AG04450 (cell line): ENCODE data around the gene WASF3. TPM values are rescaled to one million over a fixed set of nuclear protein-coding genes. Genes with fewer than 3 reads are reported as not detected.

Source experiments
- CTCF ChIA-PET: fragments of 300-600, 350-600 bp; formaldehyde crosslinking; extraction: SDS; loops from one replicate; lab custom pipeline; 2022; ENCODE audit warnings: antibody characterized with exemption, inconsistent platforms; lab: Charles Lee
- POLR2A ChIA-PET: fragments of 350-600 bp; formaldehyde crosslinking; extraction: SDS; loops from one replicate; lab custom pipeline; 2021; ENCODE audit warnings: antibody characterized with exemption, inconsistent platforms; lab: Yijun Ruan, JAX
- DNase-seq: peaks from one replicate; pipeline ENCODE4 v3.0.0-alpha.2; 2011; ENCODE audit warnings: low read depth, low spot score
- H3K27ac ChIP-seq: one replicate; pipeline ENCODE4 v1.5.1; 2012; ENCODE audit warnings: low read depth, low read length, control low read depth
- H3K27me3 ChIP-seq: one replicate; pipeline ENCODE4 v1.6.0; 2012; ENCODE audit warnings: low read length; ENCODE audit not compliant: control insufficient read depth, insufficient read depth
- H3K4me3 ChIP-seq: 2 replicates; pipeline ENCODE4 v1.5.1; 2011; ENCODE audit warnings: mild to moderate bottlenecking, low read depth, low read length, control low read depth
- H3K9me3 ChIP-seq: 2 replicates; pipeline ENCODE4 v1.5.1; 2012; ENCODE audit warnings: low read length; ENCODE audit not compliant: control insufficient read depth, insufficient read depth
- CTCF ChIP-seq: IDR thresholded peaks from 2 replicates; pipeline ENCODE4 v1.5.1; 2011; ENCODE audit warnings: low read depth, low read length, control low read depth, inconsistent platforms
- polyA plus RNA-seq: library from polyadenylated mRNA; depleted of rRNA; stranded (reverse); fragments of >200 nt; gene quantifications from 2 replicates; pipeline ENCODE4 v1.2.3, GENCODE V29; 2011

WASF3 gene
- polyA plus RNA-seq, 1 experiment: 11.3 TPM

DNA sequence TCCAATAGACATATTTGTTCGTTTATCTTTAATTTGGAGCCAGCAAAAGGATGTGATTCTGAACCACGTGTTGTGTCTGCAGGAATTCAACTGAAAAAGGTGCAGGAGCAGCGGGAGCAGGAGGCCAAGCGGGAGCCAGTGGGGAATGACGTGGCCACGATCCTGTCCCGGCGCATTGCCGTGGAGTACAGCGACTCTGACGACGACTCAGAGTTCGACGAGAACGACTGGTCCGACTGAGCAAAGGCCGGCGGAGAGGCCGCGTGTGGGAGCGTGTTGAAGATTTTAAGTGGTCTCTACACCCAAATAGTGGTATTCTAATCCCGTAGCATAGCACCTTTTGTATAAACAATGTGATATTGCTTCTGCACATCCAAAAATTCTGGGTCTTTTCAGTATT is 128.1 kb downstream of the WASF3 start:
- H3K27me3 ChIP-seq: no peaks in the 10 kb centered on the region
- H3K9me3 ChIP-seq: no peaks in the 10 kb centered on the region
- POLR2A ChIA-PET: no interaction called here
- DNase-seq: no peak
- TF ChIP-seq CTCF: no peak
- CTCF ChIA-PET: interaction anchor here (0.7 to 5.3 kb wide), 2 partner anchors 13 to 227 kb away, joined by 5 to 56 read pairs; no protein-coding TSS in a partner anchor
- H3K4me3 ChIP-seq: no peak overlapping the region
- H3K27ac ChIP-seq: no peak overlapping the region

GRCh38 chr13:26686285-26686684 is 128.8 kb downstream of the WASF3 start:
- no peak for TF ChIP-seq CTCF
- Histone ChIP-seq H3K4me3 (no peak overlapping the region), H3K9me3 (no peaks in the 10 kb centered on the region), H3K27ac (no peak overlapping the region), H3K27me3 (no peaks in the 10 kb centered on the region)
- DNase-seq: no peak
- CTCF ChIA-PET: interaction anchor here (5.3 kb wide), 1 partner anchor 13 kb away, joined by 56 read pairs; no protein-coding TSS in a partner anchor
- POLR2A ChIA-PET: no interaction called here

DNA sequence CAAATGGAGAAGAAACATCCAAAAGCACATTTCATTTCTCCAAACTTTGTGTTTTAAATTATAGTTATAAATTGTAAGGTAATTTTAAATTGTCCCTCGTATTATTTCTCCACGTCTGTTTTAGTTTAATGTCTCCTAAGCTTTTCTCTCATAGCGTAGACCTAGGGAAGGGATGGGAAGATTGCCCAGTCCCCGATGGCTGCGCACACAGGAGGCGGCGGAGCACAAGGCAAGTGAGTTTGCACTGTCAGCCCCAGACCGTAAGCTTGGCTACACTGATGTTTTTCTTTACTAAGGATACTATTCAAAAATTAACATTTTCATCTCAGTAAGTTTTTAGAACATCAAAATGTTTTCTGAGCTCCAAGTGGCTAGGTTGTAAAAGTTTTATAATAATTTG is 130.8 kb downstream of the WASF3 start:
- CTCF ChIA-PET: interaction anchor here (1.0 kb wide), 1 partner anchor 10 kb away, joined by 11 read pairs; no protein-coding TSS in a partner anchor

GRCh38 chr13:26688980-26689379 is 131.5 kb downstream of the WASF3 start:
- no peak overlapping the region for H3K4me3 ChIP-seq
- DNase-seq: no peak
- no peaks in the 10 kb centered on the region for H3K27me3 ChIP-seq
- H3K9me3 ChIP-seq: no peaks in the 10 kb centered on the region
- CTCF ChIA-PET: interaction anchor here (1.0 to 1.7 kb wide), 2 partner anchors 9 kb away, joined by 11 to 15 read pairs; no protein-coding TSS in a partner anchor
- TF ChIP-seq CTCF: no peak
- no peak overlapping the region for H3K27ac ChIP-seq
- POLR2A ChIA-PET: no interaction called here

More for the DNA sequence above, 130.8 kb downstream of the WASF3 start:
- H3K27me3 ChIP-seq: no peaks in the 10 kb centered on the region
- POLR2A ChIA-PET: no interaction called here
- TF ChIP-seq CTCF: no peak
- no peak for DNase-seq
- H3K9me3 ChIP-seq: no peaks in the 10 kb centered on the region
- no peak overlapping the region for H3K4me3 ChIP-seq
- H3K27ac ChIP-seq: no peak overlapping the region

- no peak overlapping the region for H3K4me3 ChIP-seq
- no peak overlapping the region for H3K27ac ChIP-seq
- DNase-seq: no peak
- no peak for TF ChIP-seq CTCF
- H3K9me3 ChIP-seq: no peaks in the 10 kb centered on the region
- H3K27me3 ChIP-seq: peaks cover 3% of the 10 kb centered on the region
- POLR2A ChIA-PET: no interaction called here
- CTCF ChIA-PET: interaction anchor here (0.8 to 6.6 kb wide), 3 partner anchors 16 to 509 kb away, joined by 3 to 174 read pairs (median 3); no protein-coding TSS in a partner anchor
Measured at GRCh38 chr13:26693749-26694463, 136.4 kb downstream of the WASF3 start.
